ENCODE data around the gene TLX2. TPM values are rescaled to one million over a fixed set of nuclear protein-coding genes. Genes with fewer than 3 reads are reported as not detected.

TLX2 gene
- total RNA-seq, 1 donor, result not detected

- peak; percentile 99 for DNase-seq (ENCODE audit: low read depth)
- no peak for TF ChIP-seq CTCF (IDR thresholded peaks at IDR 0.05; ENCODE audit: insufficient read depth, low read depth, low read length)
- H3K4me3 ChIP-seq (ENCODE audit: low read depth, low read length), result peak within 1 kb of the TSS; percentile 77
Measured at GRCh38 chr2:74529357-74530238, 15.3 kb downstream of the TLX2 start, which contains the start of the genes AUP1 and HTRA2. Gene AUP1 (minus strand): TSS chr2:74529706. CDS start chr2:74529629, 77 bp downstream. Gene HTRA2 (plus strand): TSS chr2:74529933. CDS start chr2:74530007, 74 bp downstream.

- DNase-seq (ENCODE audit: low read depth), result peak; percentile 56
- TF ChIP-seq CTCF (IDR thresholded peaks at IDR 0.05; ENCODE audit: insufficient read depth, low read depth, low read length), result no peak
- H3K4me3 ChIP-seq (ENCODE audit: low read depth, low read length), result peak overlapping the region; percentile 77
Measured at GRCh38 chr2:74530239-74531187, 16.3 kb downstream of the TLX2 start.

GRCh38 chr2:74531666-74532065 lies 17.4 kb downstream of the TLX2 start:
- no peak for DNase-seq (ENCODE audit: low read depth)
- no peak overlapping the region for H3K4me3 ChIP-seq (ENCODE audit: low read depth, low read length)
- TF ChIP-seq CTCF (IDR thresholded peaks at IDR 0.05; ENCODE audit: insufficient read depth, low read depth, low read length), result no peak

GRCh38 chr2:74532222-74532621 lies 18.0 kb downstream of the TLX2 start:
- peak; percentile 52 for DNase-seq (ENCODE audit: low read depth)
- TF ChIP-seq CTCF (IDR thresholded peaks at IDR 0.05; ENCODE audit: insufficient read depth, low read depth, low read length), result peak; percentile 22
- H3K4me3 ChIP-seq (ENCODE audit: low read depth, low read length), result no peak overlapping the region

DNA sequence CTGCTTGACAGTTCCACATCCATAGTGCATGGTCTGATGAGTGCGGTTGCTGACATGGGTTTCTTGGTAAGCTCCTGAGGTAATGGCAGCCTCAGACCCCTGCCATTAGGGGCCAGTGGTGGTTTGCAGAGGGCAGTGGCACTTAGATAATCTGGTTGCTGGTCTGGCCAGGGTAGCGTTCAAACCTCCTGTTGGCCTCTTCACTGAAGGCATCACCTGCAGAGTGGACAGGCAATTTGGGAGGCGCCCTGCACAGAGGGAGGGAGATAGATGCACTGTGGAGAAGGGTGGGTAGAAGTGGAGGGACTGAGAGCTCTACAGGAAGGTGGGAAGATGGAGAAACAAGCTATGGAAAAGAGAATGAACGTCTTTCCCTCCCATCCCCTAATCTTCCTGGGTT lies 19.2 kb downstream of the TLX2 start:
- H3K4me3 ChIP-seq (ENCODE audit: low read depth, low read length), result no peak overlapping the region
- no peak for TF ChIP-seq CTCF (IDR thresholded peaks at IDR 0.05; ENCODE audit: insufficient read depth, low read depth, low read length)
- DNase-seq (ENCODE audit: low read depth), result no peak

DNA sequence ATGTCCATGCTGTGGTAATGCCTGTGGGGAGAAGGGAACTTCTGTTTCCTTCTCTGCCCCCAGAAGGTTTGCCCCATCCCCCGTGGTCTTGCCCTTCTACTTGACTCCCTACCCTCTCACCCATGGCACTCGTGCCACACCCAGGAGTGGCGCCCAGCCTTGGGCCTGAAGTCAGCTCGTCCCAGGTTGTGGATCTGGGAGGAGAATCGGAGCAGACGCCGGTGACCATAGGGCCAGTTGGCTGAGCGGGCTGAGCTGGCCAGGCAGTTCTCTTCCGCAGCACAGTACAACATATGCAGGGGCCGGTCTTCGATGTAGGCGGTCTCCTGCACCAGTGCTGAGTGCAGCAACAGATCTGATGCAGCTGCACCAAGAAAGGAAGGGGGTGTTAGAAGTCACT lies 20.2 kb downstream of the TLX2 start:
- no peak for TF ChIP-seq CTCF (IDR thresholded peaks at IDR 0.05; ENCODE audit: insufficient read depth, low read depth, low read length)
- DNase-seq (ENCODE audit: low read depth), result no peak
- H3K4me3 ChIP-seq (ENCODE audit: low read depth, low read length), result no peak overlapping the region

Data from fibroblast of villous mesenchyme (primary cell).